Suppressor macrophage treated with lipopolysaccharide for 4 hours (primary cell): Measurements from ENCODE around the gene UAP1L1.

ENCODE experiments used
- DNase-seq: peaks from one replicate; pipeline ENCODE4 v3.0.0-alpha.2; 2020

UAP1L1 gene

GRCh38 chr9:137042751-137043727 is 34.3 kb upstream of the UAP1L1 start:
- DNase-seq = no peak

GRCh38 chr9:137044037-137044436 is 33.3 kb upstream of the UAP1L1 start:
- no peak for DNase-seq

- no peak for DNase-seq
These were observed 32.7 kb upstream of the UAP1L1 start for GRCh38 chr9:137044502-137045177.

- DNase-seq = no peak
These were observed 31.8 kb upstream of the UAP1L1 start for GRCh38 chr9:137045294-137046087.

- DNase-seq = peak; percentile 78
These were observed 31.1 kb upstream of the UAP1L1 start, which contains the start of gene NPDC1 for GRCh38 chr9:137046088-137046787. NPDC1 (minus strand) TSS chr9:137046177; CDS start chr9:137045989, 188 bp downstream.

GRCh38 chr9:137048655-137049543 is 28.4 kb upstream of the UAP1L1 start:
- DNase-seq = no peak

GRCh38 chr9:137049544-137050449 is 27.5 kb upstream of the UAP1L1 start:
- DNase-seq = peak; percentile 53

GRCh38 chr9:137050570-137050969 is 26.7 kb upstream of the UAP1L1 start:
- no peak for DNase-seq

GRCh38 chr9:137051145-137051724 is 26.1 kb upstream of the UAP1L1 start:
- no peak for DNase-seq

- DNase-seq = no peak
These were observed 25.0 kb upstream of the UAP1L1 start for GRCh38 chr9:137052293-137052692.

GRCh38 chr9:137052998-137053943 is 24.0 kb upstream of the UAP1L1 start:
- no peak for DNase-seq

GRCh38 chr9:137053944-137054931 is 23.1 kb upstream of the UAP1L1 start, which contains the start of gene ENTPD2:
ENTPD2 (minus strand) TSS chr9:137054061; CDS start chr9:137053997, 64 bp downstream.
- DNase-seq = no peak

GRCh38 chr9:137054932-137055384 is 22.4 kb upstream of the UAP1L1 start:
- DNase-seq = no peak

GRCh38 chr9:137055385-137056364 is 21.6 kb upstream of the UAP1L1 start:
- no peak for DNase-seq

- no peak for DNase-seq
These were observed 20.4 kb upstream of the UAP1L1 start for GRCh38 chr9:137056739-137057415.
